AG04449 (cell line): ENCODE results near the gene B4GALT1.

ENCODE experiments used
- CTCF ChIA-PET: fragments of 350-600 bp; formaldehyde crosslinking; extraction: SDS; loops from one replicate; lab custom pipeline; 2021; ENCODE audit warnings: antibody characterized with exemption; lab: Yijun Ruan, JAX
- POLR2A ChIA-PET: fragments of 400-600, 350-600 bp; formaldehyde crosslinking; extraction: SDS; loops from one replicate; lab custom pipeline; 2020; ENCODE audit warnings: antibody characterized with exemption, inconsistent platforms; lab: Yijun Ruan, JAX
- DNase-seq: peaks from one replicate; pipeline ENCODE4 v3.0.0-alpha.2; 2010; ENCODE audit warnings: low read depth, low spot score
- H3K4me3 ChIP-seq: 2 replicates; pipeline ENCODE4 v1.5.1; 2011; ENCODE audit warnings: low read depth, mild to moderate bottlenecking, control low read depth, low read length
- CTCF ChIP-seq: IDR thresholded peaks from one replicate; pipeline ENCODE4 v1.5.1; 2011; ENCODE audit warnings: mild to moderate bottlenecking, moderate library complexity, low read length, control low read depth, inconsistent platforms; ENCODE audit not compliant: insufficient read depth; ENCODE audit errors: missing control alignments

B4GALT1 gene

GRCh38 chr9:33190021-33190705, 23.0 kb upstream of the B4GALT1 start:
- TF ChIP-seq CTCF = no peak
- no peak overlapping the region for H3K4me3 ChIP-seq
- ChIA-PET CTCF (interaction anchor here (1.0 to 1.8 kb wide), 5 partner anchors 10 to 36 kb away, joined by 3 to 5 read pairs (median 3); no protein-coding TSS in a partner anchor), POLR2A (interaction anchor here (0.9 to 1.0 kb wide), 2 partner anchors 23 to 165 kb away, joined by 3 read pairs; partner anchors contain the start of gene B4GALT1)
- no peak for DNase-seq

- CTCF ChIA-PET = interaction anchor here (1.1 to 1.8 kb wide), 4 partner anchors 12 to 36 kb away, joined by 3 to 5 read pairs (median 4); no protein-coding TSS in a partner anchor
- TF ChIP-seq CTCF = no peak
- H3K4me3 ChIP-seq = no peak overlapping the region
- POLR2A ChIA-PET = interaction anchor here (0.9 to 1.0 kb wide), 2 partner anchors 13 to 22 kb away, joined by 3 read pairs; partner anchors contain the start of gene B4GALT1
- DNase-seq = no peak
Observed at GRCh38 chr9:33189331-33189791, 22.2 kb upstream of the B4GALT1 start.

GRCh38 chr9:33188711-33189110, 21.6 kb upstream of the B4GALT1 start:
- TF ChIP-seq CTCF = no peak
- ChIA-PET CTCF (interaction anchor here (1.1 kb wide), 2 partner anchors 13 to 38 kb away, joined by 3 to 5 read pairs; no protein-coding TSS in a partner anchor), POLR2A (interaction anchor here (1.0 kb wide), 1 partner anchor 14 kb away, joined by 3 read pairs; no protein-coding TSS in a partner anchor)
- no peak overlapping the region for H3K4me3 ChIP-seq
- DNase-seq = no peak

GRCh38 chr9:33187519-33188218, 20.5 kb upstream of the B4GALT1 start:
- H3K4me3 ChIP-seq = no peak overlapping the region
- CTCF ChIA-PET = interaction anchor here (0.8 to 1.9 kb wide), 8 partner anchors 11 to 107 kb away, joined by 3 to 5 read pairs (median 4); no protein-coding TSS in a partner anchor
- no peak for DNase-seq
- TF ChIP-seq CTCF = no peak
- POLR2A ChIA-PET = interaction anchor here (0.9 to 1.6 kb wide), 4 partner anchors 20 to 163 kb away, joined by 3 to 4 read pairs (median 4); partner anchors contain the start of genes B4GALT1 and DNAJA1

- no peak overlapping the region for H3K4me3 ChIP-seq
- ChIA-PET CTCF (interaction anchor here (1.1 to 1.9 kb wide), 4 partner anchors 16 to 106 kb away, joined by 3 to 5 read pairs (median 4); no protein-coding TSS in a partner anchor), POLR2A (interaction anchor here (1.2 to 1.6 kb wide), 2 partner anchors 25 to 162 kb away, joined by 3 to 4 read pairs; partner anchors contain the start of gene DNAJA1)
- DNase-seq = no peak
- no peak for TF ChIP-seq CTCF
Observed at GRCh38 chr9:33186457-33187168, 19.5 kb upstream of the B4GALT1 start.
